ENCODE data around the gene NUMB. TPM values are rescaled to one million over a fixed set of nuclear protein-coding genes. Genes with fewer than 3 reads are reported as not detected.
"Not testable (repeated sequence)": the region's sequence is repeated elsewhere in the genome, so short reads cannot be mapped to it uniquely, and the experiment has no call there.

The NUMB gene
- polyA plus RNA-seq, 6 donors from 2014 or later, result 52.0 to 87.2 (median 65.7) TPM

- Mint-ChIP-seq H3K27ac (peak overlapping the region in 3 of 6 donors; percentile 7 to 76 (median 48)), H3K36me3 (peaks cover 0 to 11% of the 10 kb centered on the region in 2 donors)
Observed at GRCh38 chr14:73358187-73358586, 100.2 kb downstream of the NUMB start.

DNA sequence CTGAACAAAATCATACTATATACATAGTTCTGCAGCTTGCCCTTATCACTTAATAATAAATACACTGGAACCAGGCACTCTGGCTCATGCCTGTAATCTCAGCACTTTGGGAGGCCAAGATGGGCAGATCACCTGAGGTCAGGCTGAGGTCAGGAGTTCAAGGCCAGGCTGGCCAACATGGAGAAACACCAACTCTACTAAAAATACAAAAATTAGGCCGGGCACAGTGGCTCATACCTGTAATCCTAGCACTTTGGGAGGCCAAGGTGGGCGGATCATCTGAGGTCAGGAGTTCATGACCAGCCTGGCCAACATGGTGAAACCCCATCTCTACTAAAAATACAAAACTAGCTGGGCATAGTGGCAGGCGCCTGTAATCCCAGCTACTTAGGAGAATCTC lies 109.3 kb downstream of the NUMB start:
- H3K4me3 Mint-ChIP-seq; ATAC-seq (ENCODE audit: low read depth in 2 of 2); DNase-seq; H3K27me3 Mint-ChIP-seq; H3K9me3 Mint-ChIP-seq: not testable (repeated sequence)
- Mint-ChIP-seq H3K27ac (peak overlapping the region in 2 of 6 donors; percentile 56 to 72), H3K4me1 (peaks cover 14 to 21% (median 17%) of the 10 kb centered on the region in 3 donors), H3K36me3 (peaks cover 0 to 15% of the 10 kb centered on the region in 2 donors)

More at GRCh38 chr14:73358187-73358586, 100.2 kb downstream of the NUMB start:
- H3K4me1 Mint-ChIP-seq, result peaks cover 5 to 14% (median 13%) of the 10 kb centered on the region in 3 donors
- H3K4me3 Mint-ChIP-seq, result no peak overlapping the region
- no peaks in the 10 kb centered on the region for H3K27me3 Mint-ChIP-seq
- H3K9me3 Mint-ChIP-seq, result no peaks in the 10 kb centered on the region
- DNase-seq, result no peak
- no peak for ATAC-seq (ENCODE audit: low read depth in 2 of 2)

DNA sequence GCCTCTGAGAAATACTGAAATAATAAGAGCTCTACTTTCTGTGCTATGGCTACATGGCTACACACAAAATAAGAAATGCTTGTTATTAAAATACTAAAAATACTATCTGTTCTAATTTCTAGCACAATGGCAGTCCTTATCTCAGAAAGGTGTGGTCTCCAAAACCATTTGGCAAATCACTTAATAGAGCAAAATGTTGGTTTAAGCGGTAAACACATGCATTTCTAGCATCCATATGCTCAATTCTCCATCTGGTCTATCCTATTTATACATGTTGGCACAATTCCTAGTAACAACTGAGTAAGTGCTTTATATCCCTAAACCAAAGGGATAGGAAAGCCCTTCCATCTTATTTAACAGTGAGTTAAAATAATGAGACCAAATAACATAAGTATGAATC lies 114.0 kb downstream of the NUMB start:
- H3K9me3 Mint-ChIP-seq, result no peaks in the 10 kb centered on the region
- H3K4me3 Mint-ChIP-seq, result no peak overlapping the region
- no peak for ATAC-seq (ENCODE audit: low read depth in 2 of 2)
- DNase-seq, result no peak
- H3K27me3 Mint-ChIP-seq, result no peaks in the 10 kb centered on the region
- peaks cover 0 to 7% of the 10 kb centered on the region in 2 donors for H3K36me3 Mint-ChIP-seq
- peaks cover 12 to 16% (median 14%) of the 10 kb centered on the region in 3 donors for H3K4me1 Mint-ChIP-seq
- H3K27ac Mint-ChIP-seq, result no peak overlapping the region

DNA sequence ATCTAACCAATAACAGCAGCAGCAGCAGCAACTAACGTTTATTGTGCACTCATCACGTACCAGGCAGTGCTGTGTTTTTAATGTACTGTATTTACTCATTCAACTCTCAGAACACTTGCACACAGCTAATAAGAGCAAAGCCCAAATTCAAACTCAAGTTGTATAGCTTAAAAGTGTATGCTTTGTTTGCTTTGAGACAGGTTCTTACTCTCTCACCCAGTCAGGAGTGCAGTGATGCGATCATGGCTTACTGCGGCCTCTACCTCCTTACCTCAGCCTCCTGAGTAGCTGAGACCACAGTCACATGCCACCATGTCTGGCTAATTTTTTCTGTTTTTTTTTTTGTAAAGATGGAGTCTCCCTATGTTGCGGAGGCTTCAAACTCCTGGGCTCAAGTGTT lies 115.7 kb downstream of the NUMB start:
- DNase-seq, result no peak
- no peaks in the 10 kb centered on the region for H3K9me3 Mint-ChIP-seq
- ATAC-seq (ENCODE audit: low read depth in 2 of 2), result no peak
- peaks cover 5 to 21% (median 16%) of the 10 kb centered on the region in 3 donors for H3K4me1 Mint-ChIP-seq
- H3K27me3 Mint-ChIP-seq, result no peaks in the 10 kb centered on the region
- no peak overlapping the region for H3K4me3 Mint-ChIP-seq
- peaks cover 6 to 15% of the 10 kb centered on the region in 2 donors for H3K36me3 Mint-ChIP-seq
- peak overlapping the region in 3 of 6 donors; percentile 15 to 51 (median 37) for H3K27ac Mint-ChIP-seq

- no peak for DNase-seq
- Mint-ChIP-seq H3K4me3 (no peak overlapping the region), H3K27ac (peak overlapping the region in 1 of 6 donors; percentile 76), H3K4me1 (peaks cover 5 to 17% (median 12%) of the 10 kb centered on the region in 3 donors), H3K36me3 (peaks cover 6 to 8% of the 10 kb centered on the region in 2 donors), H3K27me3 (no peaks in the 10 kb centered on the region), H3K9me3 (no peaks in the 10 kb centered on the region)
- ATAC-seq (ENCODE audit: low read depth in 2 of 2), result no peak
Observed at GRCh38 chr14:73339846-73340595, 118.3 kb downstream of the NUMB start.

DNA sequence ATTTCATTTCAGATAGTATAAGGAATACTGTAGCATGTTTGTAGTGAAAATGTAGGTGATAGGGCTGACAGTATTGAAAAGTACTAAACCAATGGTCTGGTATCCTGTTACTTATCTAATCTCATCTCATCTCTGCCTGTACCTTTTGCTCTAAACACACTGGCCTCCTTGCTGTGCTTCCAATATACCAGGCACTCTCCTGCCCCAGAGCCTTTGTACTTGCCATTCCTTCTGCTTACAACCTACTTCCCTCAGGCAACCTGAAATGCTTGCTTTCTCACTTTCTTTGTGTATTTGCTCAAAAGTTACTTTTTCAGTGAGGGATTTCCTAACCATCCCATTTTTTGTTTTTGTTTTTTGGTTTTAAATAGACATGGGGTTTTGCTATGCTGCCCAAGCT lies 119.1 kb downstream of the NUMB start:
- Mint-ChIP-seq H3K27ac (no peak overlapping the region), H3K9me3 (no peaks in the 10 kb centered on the region), H3K36me3 (peaks cover 6 to 8% of the 10 kb centered on the region in 2 donors), H3K4me3 (peak overlapping the region in 1 of 8 donors; percentile 0), H3K27me3 (no peaks in the 10 kb centered on the region), H3K4me1 (peaks cover 5 to 17% (median 12%) of the 10 kb centered on the region in 3 donors)
- no peak for ATAC-seq (ENCODE audit: low read depth in 2 of 2)
- no peak for DNase-seq

DNA sequence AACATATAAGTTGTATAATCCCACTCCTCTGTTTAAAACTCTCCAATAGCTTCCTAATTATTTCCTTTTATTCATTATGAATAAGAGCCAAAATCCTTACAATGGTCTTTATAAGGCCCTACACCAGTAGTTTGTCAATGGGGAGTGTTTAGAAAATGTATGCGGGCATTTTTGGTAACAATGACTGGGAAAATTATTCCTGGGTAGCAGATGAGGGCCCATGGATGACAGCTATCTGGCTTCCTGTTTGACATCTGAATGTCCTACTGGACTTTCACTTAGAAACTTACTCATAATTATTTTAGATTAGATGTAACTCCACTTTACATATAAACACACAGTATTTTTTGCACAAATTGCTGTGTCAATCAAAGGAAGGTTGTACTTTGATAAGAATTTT lies 119.8 kb downstream of the NUMB start:
- H3K9me3 Mint-ChIP-seq, result no peaks in the 10 kb centered on the region
- H3K4me1 Mint-ChIP-seq, result peaks cover 5 to 17% (median 12%) of the 10 kb centered on the region in 3 donors
- H3K27me3 Mint-ChIP-seq, result no peaks in the 10 kb centered on the region
- DNase-seq (no peak), ATAC-seq (ENCODE audit: low read depth in 2 of 2) (no peak)
- H3K4me3 Mint-ChIP-seq, result no peak overlapping the region
- peaks cover 6 to 8% of the 10 kb centered on the region in 2 donors for H3K36me3 Mint-ChIP-seq
- peak overlapping the region in 1 of 6 donors; percentile 39 for H3K27ac Mint-ChIP-seq

- peaks cover under 1 to 2% of the 10 kb centered on the region in 2 donors for H3K36me3 Mint-ChIP-seq
- no peak for ATAC-seq (ENCODE audit: low read depth in 2 of 2)
- H3K4me1 Mint-ChIP-seq, result peaks cover 24 to 30% (median 26%) of the 10 kb centered on the region in 3 donors
- DNase-seq, result no peak
- H3K27ac Mint-ChIP-seq, result no peak overlapping the region
- no peak overlapping the region for H3K4me3 Mint-ChIP-seq
- no peaks in the 10 kb centered on the region for H3K9me3 Mint-ChIP-seq
- no peaks in the 10 kb centered on the region for H3K27me3 Mint-ChIP-seq
Observed at GRCh38 chr14:73333031-73333430, 125.3 kb downstream of the NUMB start.

- H3K4me1 Mint-ChIP-seq, result peaks cover 18 to 44% (median 40%) of the 10 kb centered on the region in 3 donors
- DNase-seq, result no peak
- H3K27ac Mint-ChIP-seq, result peak overlapping the region in 2 of 6 donors; percentile 47 to 49
- H3K36me3 Mint-ChIP-seq, result peaks cover 0 to 13% of the 10 kb centered on the region in 2 donors
- H3K27me3 Mint-ChIP-seq, result no peaks in the 10 kb centered on the region
- no peaks in the 10 kb centered on the region for H3K9me3 Mint-ChIP-seq
- peak overlapping the region in 1 of 8 donors; percentile 15 for H3K4me3 Mint-ChIP-seq
- ATAC-seq (ENCODE audit: low read depth in 2 of 2), result peak in 1 of 2 donors; percentile 35
Observed at GRCh38 chr14:73325630-73326299, 132.6 kb downstream of the NUMB start.

DNA sequence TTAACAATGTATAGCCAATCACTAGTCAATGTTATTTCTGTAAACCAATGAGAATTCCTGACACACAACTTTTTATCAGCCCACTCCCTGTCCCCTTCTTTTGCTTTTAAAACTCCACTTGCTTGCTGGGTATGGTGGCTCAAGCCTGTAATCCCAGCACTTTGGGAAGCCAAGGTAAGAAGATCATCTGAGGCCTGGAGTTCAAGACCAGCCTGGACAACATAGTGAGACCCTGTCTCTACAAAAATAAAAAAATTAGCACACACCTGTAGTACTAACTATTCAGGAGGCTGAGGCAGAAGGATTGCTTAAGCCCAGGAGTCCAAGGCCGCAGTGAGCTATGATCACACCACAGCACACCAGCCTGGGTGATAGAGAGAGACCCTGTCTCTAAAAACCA lies 133.3 kb downstream of the NUMB start:
- Mint-ChIP-seq H3K4me3 (no peak overlapping the region), H3K27ac (peak overlapping the region in 3 of 6 donors; percentile 47 to 85 (median 54))

GRCh38 chr14:73324533-73324932 lies 133.8 kb downstream of the NUMB start:
- peaks cover 0 to 13% of the 10 kb centered on the region in 2 donors for H3K36me3 Mint-ChIP-seq
- DNase-seq (no peak), ATAC-seq (ENCODE audit: low read depth in 2 of 2) (no peak)
- no peak overlapping the region for H3K4me3 Mint-ChIP-seq
- no peaks in the 10 kb centered on the region for H3K27me3 Mint-ChIP-seq
- H3K4me1 Mint-ChIP-seq, result peaks cover 9 to 39% (median 28%) of the 10 kb centered on the region in 3 donors
- H3K9me3 Mint-ChIP-seq, result no peaks in the 10 kb centered on the region
- peak overlapping the region in 2 of 6 donors; percentile 54 to 85 for H3K27ac Mint-ChIP-seq

More for the DNA sequence above, 133.3 kb downstream of the NUMB start:
- H3K27me3 Mint-ChIP-seq, result no peaks in the 10 kb centered on the region
- H3K9me3 Mint-ChIP-seq, result no peaks in the 10 kb centered on the region
- DNase-seq (no peak), ATAC-seq (ENCODE audit: low read depth in 2 of 2) (no peak)
- H3K4me1 Mint-ChIP-seq, result peaks cover 12 to 38% (median 33%) of the 10 kb centered on the region in 3 donors
- H3K36me3 Mint-ChIP-seq, result peaks cover 0 to 13% of the 10 kb centered on the region in 2 donors

GRCh38 chr14:73323896-73324399 lies 134.4 kb downstream of the NUMB start:
- H3K27ac Mint-ChIP-seq, result peak overlapping the region in 2 of 6 donors; percentile 44 to 82
- DNase-seq (no peak), ATAC-seq (ENCODE audit: low read depth in 2 of 2) (no peak)
- peaks cover 5 to 36% (median 22%) of the 10 kb centered on the region in 3 donors for H3K4me1 Mint-ChIP-seq
- no peak overlapping the region for H3K4me3 Mint-ChIP-seq
- peaks cover 0 to 13% of the 10 kb centered on the region in 2 donors for H3K36me3 Mint-ChIP-seq
- H3K9me3 Mint-ChIP-seq, result no peaks in the 10 kb centered on the region
- H3K27me3 Mint-ChIP-seq, result no peaks in the 10 kb centered on the region

GRCh38 chr14:73313151-73313550 lies 145.2 kb downstream of the NUMB start:
- H3K4me1 Mint-ChIP-seq, result peaks cover 7 to 18% (median 13%) of the 10 kb centered on the region in 3 donors
- no peaks in the 10 kb centered on the region for H3K27me3 Mint-ChIP-seq
- no peak overlapping the region for H3K4me3 Mint-ChIP-seq
- peak overlapping the region in 2 of 6 donors; percentile 33 to 68 for H3K27ac Mint-ChIP-seq
- ATAC-seq (ENCODE audit: low read depth in 2 of 2) (no peak), DNase-seq (no peak)
- H3K36me3 Mint-ChIP-seq, result peaks cover 0 to 1% of the 10 kb centered on the region in 2 donors
- peaks cover 0 to under 1% (median 0%) of the 10 kb centered on the region in 7 donors for H3K9me3 Mint-ChIP-seq
